HG02642 (cell line): ENCODE data around the gene KDM2B.

ENCODE experiments used
- ATAC-seq: cut with Tn5 transposase; IDR thresholded peaks from one replicate; pipeline ENCODE4 v1.9.1; 2021; ENCODE audit warnings: mild to moderate bottlenecking; ENCODE audit not compliant: unreplicated experiment, poor library complexity

The KDM2B gene

GRCh38 chr12:121466794-121467637, 113.8 kb downstream of the KDM2B start:
- ATAC-seq: peak; percentile 91

- ATAC-seq: peak; percentile 7
These were observed 114.7 kb downstream of the KDM2B start for GRCh38 chr12:121465921-121466793.

- ATAC-seq: no peak
These were observed 116.5 kb downstream of the KDM2B start for GRCh38 chr12:121464331-121464730.

GRCh38 chr12:121461048-121461447, 119.8 kb downstream of the KDM2B start:
- ATAC-seq: no peak

- no peak for ATAC-seq
These were observed 124.3 kb downstream of the KDM2B start for GRCh38 chr12:121456551-121456950.

- no peak for ATAC-seq
These were observed 124.9 kb downstream of the KDM2B start for GRCh38 chr12:121455766-121456420.

- ATAC-seq: no peak
These were observed 125.9 kb downstream of the KDM2B start for GRCh38 chr12:121454921-121455320.

GRCh38 chr12:121453629-121454028, 127.2 kb downstream of the KDM2B start:
- no peak for ATAC-seq

GRCh38 chr12:121452985-121453360, 127.8 kb downstream of the KDM2B start:
- ATAC-seq: no peak

- ATAC-seq: no peak
These were observed 128.4 kb downstream of the KDM2B start for GRCh38 chr12:121452340-121452984.

- no peak for ATAC-seq
These were observed 128.9 kb downstream of the KDM2B start for GRCh38 chr12:121451961-121452339.

GRCh38 chr12:121448771-121449315, 132.0 kb downstream of the KDM2B start:
- no peak for ATAC-seq

GRCh38 chr12:121446750-121447149, 134.1 kb downstream of the KDM2B start:
- no peak for ATAC-seq

- ATAC-seq: no peak
These were observed 136.0 kb downstream of the KDM2B start for GRCh38 chr12:121444842-121445202.

- no peak for ATAC-seq
These were observed 136.6 kb downstream of the KDM2B start for GRCh38 chr12:121443911-121444841.

- peak; percentile 62 for ATAC-seq
These were observed 137.5 kb downstream of the KDM2B start for GRCh38 chr12:121443193-121443870.

GRCh38 chr12:121442028-121442948, 138.5 kb downstream of the KDM2B start:
- no peak for ATAC-seq
